Central memory CD8-positive, alpha-beta T cell (primary cell): ENCODE results near the gene ENPP7.

Experiments used
- ATAC-seq: fragments of 150-1000 bp; cut with Tn5 transposase; replicated peaks from 2 replicates; pipeline ENCODE4 v1.10.0; 2022; ENCODE audit warnings: mild to moderate bottlenecking, moderate FRiP score, moderate number of reproducible peaks; ENCODE audit not compliant: poor library complexity, severe bottlenecking; ENCODE audit errors: extremely low read depth
- DNase-seq, 2 donors: peaks; one replicate each; pipeline ENCODE4 v3.0.0; 2021; ENCODE audit warnings: low spot score in 2 of 2
- H3K27ac Mint-ChIP-seq: one replicate; pipeline ENCODE4 v1.8.0; 2022; ENCODE audit warnings: low read depth, mild to moderate bottlenecking, moderate library complexity, mixed read lengths
- H3K27me3 Mint-ChIP-seq: one replicate; pipeline ENCODE4 v1.8.0; 2022; ENCODE audit warnings: mixed read lengths
- H3K36me3 Mint-ChIP-seq: one replicate; pipeline ENCODE4 v1.8.0; 2022; ENCODE audit warnings: mild to moderate bottlenecking, moderate library complexity, mixed read lengths; ENCODE audit not compliant: insufficient read depth
- H3K4me1 Mint-ChIP-seq: one replicate; pipeline ENCODE4 v1.8.0; 2022; ENCODE audit warnings: mixed read lengths
- H3K4me3 Mint-ChIP-seq: one replicate; pipeline ENCODE4 v1.8.0; 2022; ENCODE audit warnings: mild to moderate bottlenecking, moderate library complexity, mixed read lengths
- H3K9me3 Mint-ChIP-seq: one replicate; pipeline ENCODE4 v1.8.0; 2022; ENCODE audit warnings: mixed read lengths

Gene ENPP7

DNA sequence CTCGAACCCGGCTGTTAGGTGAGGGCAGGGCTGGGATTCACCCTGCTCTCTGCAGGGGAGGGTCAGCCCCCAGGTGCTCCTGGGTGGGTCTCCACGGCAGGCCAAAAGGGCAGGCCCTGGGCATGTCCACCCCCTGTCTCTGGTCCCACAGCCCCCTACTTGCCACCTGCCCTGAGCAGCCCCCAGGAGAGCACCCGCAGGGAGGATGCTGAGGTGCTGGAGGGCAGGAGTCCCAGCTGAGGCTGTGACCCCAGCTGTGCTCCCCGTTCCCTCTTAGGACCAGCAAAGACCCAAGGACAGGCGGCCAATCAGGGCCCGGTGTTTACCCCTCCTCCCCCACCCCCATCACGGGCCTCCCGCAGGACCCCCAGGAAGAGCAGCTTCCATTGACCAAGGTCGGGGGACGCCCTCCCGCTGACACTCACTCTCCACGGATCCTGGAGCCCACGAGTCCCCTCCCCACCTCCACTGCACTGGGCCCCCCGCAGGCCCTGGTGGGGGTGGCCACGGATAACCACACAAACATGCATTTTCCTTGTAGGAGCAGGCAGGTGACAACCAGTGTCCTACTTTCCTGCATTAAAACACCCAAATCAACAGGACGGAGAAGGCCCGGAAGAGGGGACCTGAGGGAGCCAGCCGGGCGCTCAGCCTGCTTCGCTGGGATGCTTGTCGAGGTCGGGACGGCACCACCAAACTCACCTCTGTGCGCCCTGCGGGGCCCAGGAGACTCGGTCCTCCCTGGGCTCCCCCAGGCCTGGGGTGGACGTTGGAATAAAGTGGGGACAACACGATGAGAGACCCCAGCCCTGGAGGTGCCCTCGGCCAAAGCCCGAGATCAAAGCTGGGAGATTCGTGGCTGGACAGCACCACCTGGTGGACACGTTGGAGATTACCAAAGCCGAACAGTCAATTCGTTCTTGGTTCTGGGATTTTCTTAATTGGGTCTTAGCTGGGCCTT is 22.5 kb upstream of the ENPP7 start:
- peak in 1 of 2 donors; percentile 49 for DNase-seq
- H3K27ac Mint-ChIP-seq: no peak overlapping the region
- H3K9me3 Mint-ChIP-seq: no peaks in the 10 kb centered on the region
- H3K4me3 Mint-ChIP-seq: no peak overlapping the region
- ATAC-seq: no peak
- H3K4me1 Mint-ChIP-seq: no peaks in the 10 kb centered on the region
- H3K36me3 Mint-ChIP-seq: no peaks in the 10 kb centered on the region
- peaks cover 13% of the 10 kb centered on the region for H3K27me3 Mint-ChIP-seq

DNA sequence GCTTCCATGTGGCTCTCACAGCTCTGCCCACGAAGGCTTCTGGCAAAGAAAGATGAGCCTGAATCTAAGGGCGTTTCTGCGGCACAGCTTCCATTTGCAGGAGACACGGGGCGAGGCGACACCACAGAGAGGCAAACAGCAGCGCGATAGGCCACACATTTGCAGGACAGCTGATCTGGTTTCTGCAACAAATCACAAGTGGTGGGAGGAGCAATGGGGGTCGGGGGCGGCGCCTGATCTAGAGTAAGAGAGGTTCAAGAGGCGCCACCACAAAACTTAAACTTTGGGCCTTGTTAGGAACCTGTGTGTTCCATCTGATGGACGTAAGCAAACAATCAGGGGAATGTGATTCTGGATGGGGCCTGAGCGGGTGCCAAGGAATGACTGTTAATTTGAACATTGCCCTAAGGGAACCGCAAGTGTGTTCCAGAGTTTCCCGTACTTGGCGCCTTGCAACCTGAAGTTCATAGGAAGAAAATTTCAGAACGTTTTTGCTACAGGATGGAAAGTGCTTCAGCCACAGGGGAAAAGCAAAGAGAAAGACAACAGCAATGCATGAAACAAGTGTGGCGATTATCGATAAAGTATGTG is 18.9 kb upstream of the ENPP7 start:
- Mint-ChIP-seq H3K36me3 (no peaks in the 10 kb centered on the region), H3K4me1 (no peaks in the 10 kb centered on the region), H3K4me3 (no peak overlapping the region), H3K27ac (no peak overlapping the region), H3K9me3 (no peaks in the 10 kb centered on the region), H3K27me3 (peaks cover 33% of the 10 kb centered on the region)
- ATAC-seq: no peak
- no peak for DNase-seq

DNA sequence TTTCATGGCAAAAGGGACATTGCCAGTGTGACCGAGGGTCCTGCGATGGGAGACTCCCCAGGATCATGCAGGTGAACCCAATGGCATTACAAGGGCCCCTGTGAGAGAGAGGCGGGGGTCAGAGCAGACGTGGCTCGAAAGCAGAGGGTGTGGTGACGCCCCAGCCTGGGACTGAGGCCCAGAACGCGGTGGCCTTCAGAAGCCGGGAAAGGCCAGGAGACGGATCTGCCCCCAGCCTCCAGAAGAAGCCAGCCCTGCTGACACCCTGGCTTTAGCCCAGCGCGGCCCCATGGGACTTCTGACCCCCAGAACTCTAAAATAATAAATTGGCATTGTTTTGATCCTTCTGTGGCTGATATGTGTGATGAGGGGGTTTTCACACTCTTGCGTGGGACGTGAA is 17.4 kb upstream of the ENPP7 start:
- no peak overlapping the region for H3K27ac Mint-ChIP-seq
- no peaks in the 10 kb centered on the region for H3K36me3 Mint-ChIP-seq
- DNase-seq (no peak), ATAC-seq (no peak)
- no peaks in the 10 kb centered on the region for H3K9me3 Mint-ChIP-seq
- H3K27me3 Mint-ChIP-seq: peaks cover 39% of the 10 kb centered on the region
- no peak overlapping the region for H3K4me3 Mint-ChIP-seq
- no peaks in the 10 kb centered on the region for H3K4me1 Mint-ChIP-seq

DNA sequence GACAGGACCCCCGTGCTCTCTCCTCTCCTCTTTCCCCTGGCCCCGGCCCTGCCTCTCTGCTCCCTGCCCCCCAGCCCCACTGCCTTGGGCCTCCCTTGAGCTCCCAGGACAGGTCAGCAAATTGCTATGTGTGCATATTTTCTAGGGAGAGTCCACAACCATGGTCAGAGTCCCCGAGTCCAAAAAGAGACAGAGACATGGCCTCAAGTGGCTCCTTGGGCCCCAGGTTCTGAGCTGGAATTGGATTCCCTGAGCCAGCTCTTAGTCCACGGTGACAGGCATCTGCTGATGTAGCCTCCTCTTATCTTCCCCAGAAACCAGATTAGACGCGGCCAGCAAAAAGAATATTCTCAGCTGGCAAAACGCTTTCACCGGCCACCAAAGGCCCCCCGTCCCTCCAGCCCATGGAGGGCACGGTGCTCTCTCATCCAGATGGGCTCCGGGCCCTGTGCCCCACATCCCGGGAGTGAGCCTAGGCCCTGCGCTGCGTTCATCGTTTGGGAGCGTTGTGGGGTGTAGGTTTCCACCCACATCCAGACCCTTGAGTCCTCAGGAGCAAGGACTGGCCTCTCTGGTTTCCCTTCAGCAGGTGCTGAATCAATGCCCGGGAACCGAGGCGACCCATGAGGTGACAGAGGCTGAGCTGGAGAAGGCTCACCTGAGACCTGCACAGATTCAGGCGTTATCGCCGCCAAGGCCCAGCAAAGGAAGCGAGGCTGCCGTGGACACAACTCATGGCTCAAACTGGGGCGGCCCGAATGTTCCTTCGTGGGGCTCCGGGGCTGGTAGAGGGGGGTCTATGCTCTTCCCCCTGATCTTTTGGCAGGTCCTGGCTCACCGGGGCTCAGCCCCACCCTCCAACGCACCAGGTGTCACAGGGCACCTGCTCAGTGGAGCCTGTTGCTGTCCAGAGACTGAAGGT is 16.3 kb upstream of the ENPP7 start:
- Mint-ChIP-seq H3K9me3 (no peaks in the 10 kb centered on the region), H3K36me3 (no peaks in the 10 kb centered on the region), H3K27ac (no peak overlapping the region), H3K4me3 (no peak overlapping the region), H3K27me3 (peaks cover 39% of the 10 kb centered on the region), H3K4me1 (no peaks in the 10 kb centered on the region)
- ATAC-seq (no peak), DNase-seq (no peak)

DNA sequence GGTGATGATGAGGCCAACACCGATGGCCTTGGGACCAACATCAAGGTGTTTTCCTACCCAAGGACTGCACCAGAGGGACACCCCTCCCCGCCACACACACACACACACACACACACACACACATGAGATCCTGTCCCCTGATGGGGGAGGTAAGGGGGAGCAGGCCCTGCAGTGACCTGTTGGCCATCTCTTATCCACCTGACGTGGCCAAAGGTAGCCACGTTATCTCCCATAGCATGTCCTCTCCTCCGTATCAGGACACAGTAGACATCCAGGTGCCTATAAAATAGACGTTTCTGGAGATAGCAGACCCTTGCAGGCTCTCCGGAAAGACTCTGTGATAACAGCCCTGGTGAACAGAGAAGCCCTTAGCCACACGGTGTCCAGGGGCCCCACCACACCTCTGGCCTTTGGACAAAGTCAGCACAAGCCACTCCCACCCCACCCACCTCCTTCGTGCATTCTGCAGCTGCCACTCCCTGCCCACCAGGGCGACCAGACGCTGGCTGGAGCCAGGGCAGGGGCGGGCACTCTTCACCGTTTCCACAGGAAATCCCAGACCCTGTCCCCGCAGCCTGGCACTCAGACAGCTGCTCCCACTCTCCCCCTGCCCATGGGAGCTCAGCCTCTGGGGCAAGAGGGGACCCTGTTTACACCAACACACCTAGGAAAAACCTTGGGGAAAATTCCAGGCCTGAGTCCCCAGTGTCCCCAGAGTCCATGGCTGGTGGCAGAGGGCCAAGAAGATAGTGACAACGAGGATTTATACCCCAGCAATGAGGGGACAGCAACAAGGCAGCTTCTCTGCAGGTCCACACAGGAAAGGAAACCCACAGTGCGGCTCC is 15.4 kb upstream of the ENPP7 start:
- DNase-seq: no peak
- Mint-ChIP-seq H3K27me3 (peaks cover 39% of the 10 kb centered on the region), H3K36me3 (no peaks in the 10 kb centered on the region), H3K4me1 (no peaks in the 10 kb centered on the region), H3K27ac (no peak overlapping the region), H3K4me3 (no peak overlapping the region), H3K9me3 (no peaks in the 10 kb centered on the region)
- ATAC-seq: no peak

DNA sequence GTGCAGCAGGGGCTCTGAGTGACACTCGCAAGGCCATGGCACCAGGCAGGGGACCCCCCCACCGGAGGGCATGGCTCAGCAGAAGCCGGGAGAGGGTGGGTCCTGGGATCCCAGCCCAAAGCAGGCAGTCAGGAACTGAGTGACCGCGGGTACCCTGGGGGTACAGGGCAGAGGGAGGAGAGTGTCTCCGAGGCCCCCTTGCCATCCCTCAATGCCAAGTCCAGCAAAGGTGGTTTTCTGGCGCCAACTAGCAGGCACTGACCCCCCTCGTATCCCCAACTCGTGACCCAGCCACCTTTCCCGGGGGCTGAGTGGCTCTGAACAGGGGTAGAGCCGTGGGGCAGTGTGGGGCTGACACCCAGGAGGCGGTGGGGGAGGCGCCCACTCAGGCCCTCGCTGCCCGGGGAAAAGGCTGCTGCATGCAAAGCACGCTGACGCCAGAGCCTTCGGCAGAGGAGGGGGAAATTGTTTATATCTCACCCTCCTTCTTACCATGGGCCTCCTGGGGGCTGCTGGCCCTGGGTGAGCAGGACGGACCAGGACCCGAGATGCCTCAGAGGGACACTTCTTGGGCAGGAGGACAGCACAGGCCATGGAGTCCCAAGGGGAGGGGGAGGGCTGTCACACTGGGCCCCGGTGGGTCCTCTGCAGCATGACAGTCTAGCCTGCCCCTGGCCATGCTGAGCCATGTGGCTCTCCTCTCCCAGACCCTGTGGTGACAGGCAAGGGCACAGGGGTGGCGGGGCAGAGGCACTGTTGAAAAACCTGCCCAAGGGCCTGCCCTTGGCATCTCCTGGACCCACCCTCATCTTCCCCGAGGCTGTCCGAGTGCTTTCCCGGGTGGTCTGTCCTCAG is 14.6 kb upstream of the ENPP7 start:
- Mint-ChIP-seq H3K36me3 (no peaks in the 10 kb centered on the region), H3K4me1 (no peaks in the 10 kb centered on the region), H3K4me3 (no peak overlapping the region), H3K27ac (no peak overlapping the region), H3K27me3 (peaks cover 39% of the 10 kb centered on the region), H3K9me3 (no peaks in the 10 kb centered on the region)
- no peak for DNase-seq
- ATAC-seq: no peak

DNA sequence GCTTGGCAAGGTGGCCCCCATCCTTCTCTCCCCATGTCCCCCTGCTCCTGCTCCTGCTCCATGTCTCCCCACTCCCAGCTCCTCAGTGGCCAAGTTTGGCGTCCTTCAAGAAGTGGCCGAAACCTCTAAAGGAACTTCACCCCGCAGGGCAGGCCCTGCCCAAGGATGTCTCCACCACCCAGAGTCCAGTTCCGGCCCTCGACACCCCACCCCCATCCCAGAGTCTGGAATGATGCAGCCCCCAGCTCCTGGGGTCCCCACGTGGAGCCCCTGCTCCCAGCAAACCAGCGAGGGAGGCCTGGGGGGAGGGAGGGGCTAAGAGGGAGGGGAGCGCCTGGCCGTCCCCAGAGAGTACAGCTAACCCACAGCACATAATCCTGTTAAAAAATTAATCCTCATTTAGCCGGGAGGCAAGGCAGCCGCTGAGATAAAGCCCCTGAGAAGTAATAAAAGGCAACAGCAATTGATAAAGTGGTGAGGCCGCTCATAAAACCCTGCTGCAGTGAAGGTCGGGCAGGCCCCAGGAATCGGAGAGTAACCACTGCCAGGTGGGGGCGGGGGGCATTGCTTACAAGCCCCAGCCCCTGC is 9.9 kb upstream of the ENPP7 start:
- H3K27me3 Mint-ChIP-seq: peaks cover 23% of the 10 kb centered on the region
- no peak for DNase-seq
- no peak overlapping the region for H3K4me3 Mint-ChIP-seq
- no peaks in the 10 kb centered on the region for H3K36me3 Mint-ChIP-seq
- no peaks in the 10 kb centered on the region for H3K9me3 Mint-ChIP-seq
- H3K4me1 Mint-ChIP-seq: no peaks in the 10 kb centered on the region
- no peak for ATAC-seq
- H3K27ac Mint-ChIP-seq: no peak overlapping the region

DNA sequence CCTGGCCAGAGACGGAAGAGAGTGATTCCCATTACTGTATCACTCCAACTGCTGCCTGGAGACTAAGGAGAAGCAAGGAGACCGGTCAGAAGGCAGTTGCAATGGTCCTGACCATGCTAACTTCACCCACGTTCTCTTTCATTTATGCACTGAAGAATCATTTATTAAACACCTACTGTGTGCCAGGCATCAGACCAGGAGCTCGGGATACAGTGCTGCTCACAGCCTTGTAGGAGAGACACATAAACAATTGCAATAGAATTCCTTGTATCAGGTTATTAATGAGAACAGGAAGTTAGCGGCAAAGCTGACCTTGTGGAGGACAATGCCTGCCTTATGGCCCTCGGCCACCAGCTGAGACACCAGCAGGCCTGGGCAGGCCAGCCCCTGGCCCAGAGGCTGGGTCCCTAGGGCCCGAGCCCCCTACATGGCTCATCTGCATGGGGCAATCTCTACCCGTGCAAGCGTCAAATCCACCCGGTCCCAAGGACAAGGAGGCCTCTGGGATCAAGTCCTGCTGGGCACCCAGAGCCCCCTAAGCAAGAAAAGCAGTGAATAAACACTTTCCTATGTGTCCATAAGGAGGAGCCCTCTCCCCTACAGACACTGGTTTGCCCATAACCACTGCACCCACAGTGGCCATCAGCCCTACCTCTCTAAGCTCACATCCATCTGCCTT is 8.6 kb upstream of the ENPP7 start:
- no peaks in the 10 kb centered on the region for H3K36me3 Mint-ChIP-seq
- no peak for DNase-seq
- no peak for ATAC-seq

DNA sequence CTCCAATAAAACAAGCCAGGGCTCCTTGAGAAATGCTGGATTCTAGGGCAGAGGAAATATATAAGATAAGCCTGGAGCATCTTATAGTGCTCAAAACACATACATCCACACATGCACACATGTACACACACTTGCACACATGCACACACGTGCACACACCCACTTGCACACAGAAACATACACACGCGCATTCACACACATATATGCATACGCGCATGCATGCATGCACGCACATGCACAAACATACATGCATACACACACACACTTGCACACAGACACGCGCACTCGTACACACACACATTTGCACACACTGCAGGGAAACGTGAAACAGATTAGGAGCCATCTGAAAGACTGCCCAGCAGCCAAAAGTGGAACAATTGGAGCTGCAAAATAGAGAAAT is 8.0 kb upstream of the ENPP7 start:
- Mint-ChIP-seq H3K27me3 (peaks cover 14% of the 10 kb centered on the region), H3K36me3 (no peaks in the 10 kb centered on the region), H3K4me3 (no peak overlapping the region), H3K4me1 (no peaks in the 10 kb centered on the region), H3K9me3 (no peaks in the 10 kb centered on the region), H3K27ac (no peak overlapping the region)
- DNase-seq (no peak), ATAC-seq (no peak)

More for the DNA sequence above, 8.6 kb upstream of the ENPP7 start:
- no peak overlapping the region for H3K4me3 Mint-ChIP-seq
- no peak overlapping the region for H3K27ac Mint-ChIP-seq
- H3K9me3 Mint-ChIP-seq: no peaks in the 10 kb centered on the region
- peaks cover 16% of the 10 kb centered on the region for H3K27me3 Mint-ChIP-seq
- H3K4me1 Mint-ChIP-seq: no peaks in the 10 kb centered on the region

DNA sequence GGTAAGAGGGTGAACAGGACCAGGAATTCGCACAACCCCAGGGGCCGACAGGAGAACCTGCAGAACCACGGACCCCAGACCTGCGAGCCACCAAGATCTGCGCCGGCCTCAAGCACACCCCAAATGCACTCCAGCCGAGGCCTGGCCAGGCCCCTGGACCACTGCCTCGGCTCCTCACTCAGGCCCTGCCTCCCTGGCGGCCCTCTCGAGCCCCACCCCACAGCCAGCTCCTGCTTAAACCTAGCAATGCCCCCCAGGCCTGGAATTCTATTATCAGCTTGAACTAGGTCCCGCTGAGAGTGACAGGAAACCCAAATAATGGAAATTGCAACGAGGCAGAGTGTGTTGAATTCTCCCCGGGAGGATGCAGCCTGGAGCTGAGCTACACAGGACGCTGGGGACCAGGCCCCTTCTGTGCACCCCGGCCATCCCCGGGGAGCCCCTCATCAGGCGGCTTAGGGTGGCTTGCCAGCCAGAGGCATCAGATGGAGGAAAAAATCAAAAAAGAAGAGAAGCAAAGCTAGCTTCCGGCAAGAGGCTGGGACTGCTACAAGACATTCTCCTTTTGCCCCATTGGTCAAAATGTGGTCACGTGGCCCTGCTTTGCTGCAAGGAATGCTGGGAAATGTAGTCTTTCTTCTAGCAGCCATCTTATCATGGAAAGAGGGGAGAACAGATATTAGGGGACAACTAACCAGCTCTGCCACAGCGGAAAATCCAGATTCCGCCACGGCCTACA is 2.4 kb upstream of the ENPP7 start:
- Mint-ChIP-seq H3K9me3 (no peaks in the 10 kb centered on the region), H3K4me1 (peaks cover 19% of the 10 kb centered on the region), H3K4me3 (peak overlapping the region; percentile 64), H3K36me3 (no peaks in the 10 kb centered on the region), H3K27ac (no peak overlapping the region), H3K27me3 (no peaks in the 10 kb centered on the region)
- peak; percentile 71 to 81 for DNase-seq
- ATAC-seq: peak; percentile 88
